Measurements from ENCODE around the gene MCTP1. TPM values are rescaled to one million over a fixed set of nuclear protein-coding genes. Genes with fewer than 3 reads are reported as not detected.
A peak's percentile ranks its signal among the peaks of the same experiment; 100 is the strongest.
"Not testable (repeated sequence)": the region's sequence is repeated elsewhere in the genome, so short reads cannot be mapped to it uniquely, and the experiment has no call there.

MCTP1 gene
- total and polyA plus RNA-seq, 2 of the 13 experiments (the other 11 are each of a cell fraction or from before 2014, with no cell fraction given) = 0.15 to 0.48 TPM

DNA sequence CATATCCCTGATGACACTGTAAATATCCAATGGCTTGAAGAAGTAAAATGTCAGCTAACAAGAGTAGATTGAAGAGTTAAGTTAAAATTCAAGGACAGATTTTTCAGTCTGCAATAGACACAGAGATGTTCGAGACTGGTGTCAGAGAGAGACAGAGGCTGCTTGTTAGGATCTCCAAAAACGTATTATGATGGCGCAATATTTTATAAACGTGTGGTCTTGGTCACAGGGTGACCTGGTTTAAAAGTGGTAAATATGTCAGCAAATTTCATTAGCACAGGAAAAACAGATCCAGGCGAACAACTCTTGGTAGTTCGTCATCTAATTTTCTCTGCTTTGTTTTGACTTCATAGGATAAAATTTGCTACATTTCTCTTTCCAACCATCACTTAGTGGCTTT, 317.4 kb downstream of the MCTP1 start:
- H3K9me3 ChIP-seq (ENCODE audit: low read length) = no peaks in the 10 kb centered on the region
- H3K4me1 ChIP-seq (ENCODE audit: insufficient read depth, low read length) = no peaks in the 10 kb centered on the region
- ATAC-seq = no peak
- no peaks in the 10 kb centered on the region for H4K20me1 ChIP-seq (ENCODE audit: insufficient read depth, low read length)
- no peak for FAIRE-seq
- in situ Hi-C loops (cut with HindIII; ENCODE audit: extremely low pct_ligation_motif_present, low pct_unique_long_range_greater_than_20kb) = loop anchor here (5.0 kb wide), 1 partner anchor 295 kb away; no protein-coding TSS in a partner anchor
- H3K27ac ChIP-seq (ENCODE audit: extremely low read length, insufficient read depth, low read length) = no peak overlapping the region
- no peak overlapping the region for H3K4me2 ChIP-seq (ENCODE audit: low read depth, low read length)
- intact Hi-C loops (cut with micrococcal nuclease; ENCODE audit: unreplicated experiment) = loop anchor here (10.0 kb wide), 1 partner anchor 877 kb away; no protein-coding TSS in a partner anchor
- POLR2A ChIA-PET = no interaction called here
- no peak for DNase-seq (ENCODE audit: low spot score)
- BruUV-seq (replicated peaks) = no TSS peak
- 43% methylated on average over 6 of the region's 6 CpGs for WGBS (ENCODE audit: low lambda C conversion rate)
- no peak for TF ChIP-seq ZSCAN20 (CRISPR knock-in tag; IDR thresholded peaks at IDR 0.05; ENCODE audit: borderline replicate concordance)
- TF ChIP-seq TCF12 (IDR thresholded peaks at IDR 0.05) = no peak
- no peak for TF ChIP-seq TCF12 (CRISPR knock-in tag; IDR thresholded peaks at IDR 0.05)
- TF ChIP-seq, protein P1, sequence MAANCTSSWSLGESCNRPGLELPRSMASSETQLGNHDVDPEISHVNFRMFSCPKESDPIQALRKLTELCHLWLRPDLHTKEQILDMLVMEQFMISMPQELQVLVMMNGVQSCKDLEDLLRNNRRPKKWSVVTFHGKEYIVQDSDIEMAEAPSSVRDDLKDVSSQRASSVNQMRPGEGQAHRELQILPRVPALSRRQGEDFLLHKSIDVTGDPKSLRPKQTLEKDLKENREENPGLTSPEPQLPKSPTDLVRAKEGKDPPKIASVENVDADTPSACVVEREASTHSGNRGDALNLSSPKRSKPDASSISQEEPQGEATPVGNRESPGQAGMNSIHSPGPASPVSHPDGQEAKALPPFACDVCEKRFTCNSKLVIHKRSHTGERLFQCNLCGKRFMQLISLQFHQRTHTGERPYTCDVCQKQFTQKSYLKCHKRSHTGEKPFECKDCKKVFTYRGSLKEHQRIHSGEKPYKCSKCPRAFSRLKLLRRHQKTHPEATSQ (CRISPR knock-in tag; IDR thresholded peaks at IDR 0.05; ENCODE audit: borderline replicate concordance) = no peak
- TF ChIP-seq TSC22D2 (CRISPR knock-in tag; IDR thresholded peaks at IDR 0.05; ENCODE audit: borderline replicate concordance) = no peak
- TF ChIP-seq CEBPB (IDR thresholded peaks at IDR 0.05; ENCODE audit: borderline replicate concordance, low read depth, low read length) = peak; percentile 37; the same call in 1 of the 2 replicates
- no peak for TF ChIP-seq FIP1L1 (IDR thresholded peaks at IDR 0.05; ENCODE audit: borderline replicate concordance, insufficient read depth, low read depth, low read length)
- H3K4me3 ChIP-seq (replicated peaks in 1 of 3; ENCODE audit: insufficient read depth in 1 of 3, low read depth in 2 of 3, low read length in 3 of 3) = no peak overlapping the region
- H3K79me2 ChIP-seq (ENCODE audit: insufficient read depth, low read length) = no peaks in the 10 kb centered on the region
- H3K27me3 ChIP-seq (ENCODE audit: control insufficient read depth in 1 of 2, insufficient read depth in 2 of 2, low read length in 2 of 2) = no peaks in the 10 kb centered on the region
- H2AFZ ChIP-seq (ENCODE audit: low read length) = no peak overlapping the region
- no peak overlapping the region for H3K9ac ChIP-seq (ENCODE audit: insufficient read depth, low read depth, low read length)
- CTCF ChIA-PET (ENCODE audit: low intra/inter-chr PET ratio, low total read pairs) = no interaction called here
- H3K36me3 ChIP-seq (replicated peaks in 1 of 2; ENCODE audit: control insufficient read depth in 1 of 2, insufficient read depth in 2 of 2, low read length in 2 of 2) = no peaks in the 10 kb centered on the region

DNA sequence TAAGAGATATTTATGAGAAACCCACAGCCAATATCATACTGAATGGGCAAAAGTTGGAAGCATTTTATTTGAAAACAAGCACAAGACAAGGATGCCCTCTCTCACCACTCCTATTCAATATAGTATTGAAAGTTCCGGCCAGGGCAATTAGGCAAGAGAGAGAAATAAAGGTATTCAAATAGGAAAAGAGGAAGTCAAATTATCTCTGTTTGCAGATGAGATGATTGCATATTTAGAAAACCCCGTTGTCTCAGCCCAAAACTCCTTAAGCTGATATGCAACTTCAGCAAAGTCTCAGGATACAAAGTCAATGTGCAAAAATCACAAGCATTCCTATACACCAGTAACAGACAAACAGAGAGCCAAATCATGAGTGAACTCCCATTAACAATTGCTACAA, 325.6 kb downstream of the MCTP1 start:
- H3K9ac ChIP-seq (ENCODE audit: insufficient read depth, low read depth, low read length); H2AFZ ChIP-seq (ENCODE audit: low read length); H3K4me1 ChIP-seq (ENCODE audit: insufficient read depth, low read length); H3K27ac ChIP-seq (ENCODE audit: extremely low read length, insufficient read depth, low read length); H3K9me3 ChIP-seq (ENCODE audit: low read length); H4K20me1 ChIP-seq (ENCODE audit: insufficient read depth, low read length); H3K36me3 ChIP-seq (replicated peaks in 1 of 2; ENCODE audit: control insufficient read depth in 1 of 2, insufficient read depth in 2 of 2, low read length in 2 of 2); intact Hi-C loops (cut with micrococcal nuclease; ENCODE audit: unreplicated experiment); POLR2A ChIA-PET; H3K4me3 ChIP-seq (replicated peaks in 1 of 3; ENCODE audit: insufficient read depth in 1 of 3, low read depth in 2 of 3, low read length in 3 of 3); FAIRE-seq; in situ Hi-C loops (cut with HindIII; ENCODE audit: extremely low pct_ligation_motif_present, low pct_unique_long_range_greater_than_20kb); CTCF ChIA-PET (ENCODE audit: low intra/inter-chr PET ratio, low total read pairs); BruUV-seq (replicated peaks); H3K79me2 ChIP-seq (ENCODE audit: insufficient read depth, low read length); H3K27me3 ChIP-seq (ENCODE audit: control insufficient read depth in 1 of 2, insufficient read depth in 2 of 2, low read length in 2 of 2); ATAC-seq; H3K4me2 ChIP-seq (ENCODE audit: low read depth, low read length); DNase-seq (ENCODE audit: low spot score): not testable (repeated sequence)
- 4% methylated on average over 2 of the region's 2 CpGs for WGBS (ENCODE audit: low lambda C conversion rate)
